GM12878 (cell line): Measurements from ENCODE around the gene NOP9. TPM values are rescaled to one million over a fixed set of nuclear protein-coding genes. Genes with fewer than 3 reads are reported as not detected.

Source experiments
- ATAC-seq: fragments of 200-7000 bp; cut with Tn5 transposase; 3 replicates; pipeline ENCODE4 v1.9.1; 2020; ENCODE audit warnings: mild to moderate bottlenecking, moderate library complexity
- BruUV-seq: library from RNA; stranded (reverse); fragments of 400-500 nt; replicated peaks from 2 replicates; lab custom pipeline; 2021; lab: Mats Ljungman, UMichigan
- CTCF ChIA-PET: fragments of 300-600 bp; sonication (Branson Sonifier 250); formaldehyde crosslinking; extraction: SDS; loops from one replicate; lab custom pipeline; 2021; ENCODE audit warnings: inconsistent platforms; lab: Yijun Ruan, JAX
- POLR2A ChIA-PET: fragments of 350-600 bp; formaldehyde crosslinking; extraction: SDS; loops from one replicate; lab custom pipeline; 2021; ENCODE audit warnings: inconsistent platforms; lab: Charles Lee
- RAD21 ChIA-PET: fragments of 300-600 bp; sonication (Branson Sonifier 250); formaldehyde crosslinking; loops from one replicate; lab custom pipeline; 2023; ENCODE audit warnings: antibody characterized with exemption; ENCODE audit not compliant: unreplicated experiment; lab: Charles Lee
- SMC1A ChIA-PET: fragments of 300-600 bp; sonication (Branson Sonifier 250); formaldehyde crosslinking; loops from one replicate; lab custom pipeline; 2023; ENCODE audit not compliant: unreplicated experiment, uncharacterized antibody; lab: Charles Lee
- DNase-seq: peaks from one replicate; pipeline ENCODE4 v3.0.0-alpha.2; 2011; ENCODE audit warnings: low read depth, low spot score
- FAIRE-seq: peaks from 3 replicates; lab custom pipeline; 2011; peaks lifted over from hg19 to GRCh38; lab: Jason Lieb, UNC
- H2AFZ ChIP-seq: 2 replicates; pipeline ENCODE4 v1.6.0; 2011; ENCODE audit warnings: low read depth, low read length, control low read depth; ENCODE audit not compliant: control insufficient read depth
- H3K27ac ChIP-seq: 2 replicates; pipeline ENCODE4 v1.5.1; 2011; ENCODE audit warnings: control low read depth; ENCODE audit not compliant: control insufficient read depth, insufficient read depth
- H3K27me3 ChIP-seq, 2 experiments: replicated peaks in 1 of 2; 2 replicates each; pipeline versions ENCODE4 v1.6.0 to v1.6.1; 2011; ENCODE audit warnings: low read length in 1 of 2; ENCODE audit not compliant: control insufficient read depth in 2 of 2, insufficient read depth in 2 of 2
- H3K36me3 ChIP-seq, 2 experiments: 2 replicates each; pipeline ENCODE4 v1.5.1; 2011; ENCODE audit warnings: low read length in 1 of 2; ENCODE audit not compliant: control insufficient read depth in 2 of 2, insufficient read depth in 2 of 2
- H3K4me1 ChIP-seq: 2 replicates; pipeline ENCODE4 v1.6.1; 2011; ENCODE audit warnings: mild to moderate bottlenecking, low read length, moderate library complexity, mixed read lengths; ENCODE audit not compliant: control insufficient read depth, insufficient read depth
- H3K4me2 ChIP-seq: 2 replicates; pipeline ENCODE4 v1.6.0; 2011; ENCODE audit warnings: control low read depth; ENCODE audit not compliant: control insufficient read depth, insufficient read depth
- H3K4me3 ChIP-seq: fragments of 200-600 bp; sonication (generic); 2 replicates; pipeline ENCODE4 v1.5.1; 2016
- H3K79me2 ChIP-seq: 2 replicates; pipeline ENCODE4 v1.6.0; 2011; ENCODE audit warnings: low read length; ENCODE audit not compliant: control insufficient read depth, insufficient read depth
- H3K9ac ChIP-seq: 2 replicates; pipeline ENCODE4 v1.8.0; 2011; ENCODE audit warnings: low read length, control low read depth, mixed read lengths; ENCODE audit not compliant: control insufficient read depth, insufficient read depth
- H3K9me3 ChIP-seq: replicated peaks from 3 replicates; pipeline ENCODE4 v1.5.1; 2011; ENCODE audit warnings: mild to moderate bottlenecking, low read length; ENCODE audit not compliant: control insufficient read depth, insufficient read depth
- H4K20me1 ChIP-seq: 2 replicates; pipeline ENCODE4 v1.6.0; 2011; ENCODE audit not compliant: control insufficient read depth, insufficient read depth
- CHD1 ChIP-seq: IDR thresholded peaks from 2 replicates; pipeline ENCODE4 v1.6.1; 2012; ENCODE audit warnings: low read depth, low read length, improper control_type of control experiment
- IRF4 ChIP-seq: IDR thresholded peaks from 2 replicates; pipeline ENCODE4 v1.6.1; 2011; ENCODE audit warnings: low read depth, low read length
- PAX8 ChIP-seq: fragments of 450-650 bp; IDR thresholded peaks from 2 replicates; pipeline ENCODE4 v1.6.1; 2017; ENCODE audit warnings: mild to moderate bottlenecking, moderate library complexity
- SRF ChIP-seq, 2 experiments: IDR thresholded peaks; 2 replicates each; pipeline ENCODE4 v1.6.1; 2011; ENCODE audit warnings: low read depth in 2 of 2, low read length in 2 of 2, mild to moderate bottlenecking in 1 of 2, moderate library complexity in 1 of 2
- TCF3 ChIP-seq: IDR thresholded peaks from 2 replicates; pipeline ENCODE4 v1.6.1; 2012; ENCODE audit warnings: low read depth, mild to moderate bottlenecking, low read length, borderline replicate concordance; ENCODE audit not compliant: insufficient read depth
- ZNF384 ChIP-seq: IDR thresholded peaks from 2 replicates; pipeline ENCODE4 v1.6.1; 2012; ENCODE audit warnings: low read depth, mild to moderate bottlenecking, low read length, improper control_type of control experiment, borderline replicate concordance
- WGBS: methylation state at CpG from one replicate; pipeline ENCODE4 v1.1.6; 2016; ENCODE audit warnings: low lambda C conversion rate; ENCODE audit not compliant: insufficient replicate concordance, insufficient coverage; ENCODE audit errors: missing lambda C conversion rate; 5-methylcytosine and 5-hydroxymethylcytosine counted together
- in situ Hi-C: fragments of 300-500 bp; cut with MboI; formaldehyde crosslinking; loops from 9 replicates; pipeline ENCODE4 v1.14.3; 2018; ENCODE audit warnings: mixed read lengths
- intact Hi-C: fragments of 100-400 bp; cut with micrococcal nuclease; formaldehyde crosslinking; loops from one replicate; pipeline ENCODE4 v1.14.2; 2022; ENCODE audit not compliant: unreplicated experiment
- polyA plus RNA-seq, 11 experiments: library from polyadenylated mRNA; depleted of rRNA in 4 of 11; unstranded in 6 of 11; stranded (reverse) in 5 of 11; fragments of >200 nt; fragmentation: Nextera tagmentation in 4 of 11; fragmentation: Illumina TruSeq in 1 of 11; extraction: Ambion mirVana in 4 of 11; extraction: Trizol in 1 of 11; gene quantifications; 1 replicate in 1 of 11; 2 replicates in 10 of 11; pipeline versions ENCODE4 v1.2.1 to v1.2.3, GENCODE V29; 2011 to 2016; ENCODE audit warnings: inconsistent platforms in 2 of 11, missing spikeins in 2 of 11, low read depth in 1 of 11
- total RNA-seq, 4 experiments: library from RNA; depleted of rRNA in 3 of 4; stranded (reverse); fragments of >200 nt in 3 of 4; fragmentation: Illumina TruSeq in 1 of 4; extraction: Trizol in 1 of 4; gene quantifications; 2 replicates each; pipeline versions ENCODE4 v1.2.1 to v1.2.3, GENCODE V29; 2013 to 2021
- TF ChIP-seq, protein P1 (sequence below): fragments of 450-650 bp; formaldehyde crosslinking; IDR thresholded peaks from 2 replicates; pipeline ENCODE4 v1.4.0; 2022; ENCODE audit warnings: mild to moderate bottlenecking, moderate library complexity

The NOP9 gene
- total and polyA plus RNA-seq, 10 of the 15 experiments (the other 5 are each of a cell fraction or from before 2014, with no cell fraction given): 2.4 to 43.9 (median 20.3) TPM

- TF ChIP-seq, protein P1, sequence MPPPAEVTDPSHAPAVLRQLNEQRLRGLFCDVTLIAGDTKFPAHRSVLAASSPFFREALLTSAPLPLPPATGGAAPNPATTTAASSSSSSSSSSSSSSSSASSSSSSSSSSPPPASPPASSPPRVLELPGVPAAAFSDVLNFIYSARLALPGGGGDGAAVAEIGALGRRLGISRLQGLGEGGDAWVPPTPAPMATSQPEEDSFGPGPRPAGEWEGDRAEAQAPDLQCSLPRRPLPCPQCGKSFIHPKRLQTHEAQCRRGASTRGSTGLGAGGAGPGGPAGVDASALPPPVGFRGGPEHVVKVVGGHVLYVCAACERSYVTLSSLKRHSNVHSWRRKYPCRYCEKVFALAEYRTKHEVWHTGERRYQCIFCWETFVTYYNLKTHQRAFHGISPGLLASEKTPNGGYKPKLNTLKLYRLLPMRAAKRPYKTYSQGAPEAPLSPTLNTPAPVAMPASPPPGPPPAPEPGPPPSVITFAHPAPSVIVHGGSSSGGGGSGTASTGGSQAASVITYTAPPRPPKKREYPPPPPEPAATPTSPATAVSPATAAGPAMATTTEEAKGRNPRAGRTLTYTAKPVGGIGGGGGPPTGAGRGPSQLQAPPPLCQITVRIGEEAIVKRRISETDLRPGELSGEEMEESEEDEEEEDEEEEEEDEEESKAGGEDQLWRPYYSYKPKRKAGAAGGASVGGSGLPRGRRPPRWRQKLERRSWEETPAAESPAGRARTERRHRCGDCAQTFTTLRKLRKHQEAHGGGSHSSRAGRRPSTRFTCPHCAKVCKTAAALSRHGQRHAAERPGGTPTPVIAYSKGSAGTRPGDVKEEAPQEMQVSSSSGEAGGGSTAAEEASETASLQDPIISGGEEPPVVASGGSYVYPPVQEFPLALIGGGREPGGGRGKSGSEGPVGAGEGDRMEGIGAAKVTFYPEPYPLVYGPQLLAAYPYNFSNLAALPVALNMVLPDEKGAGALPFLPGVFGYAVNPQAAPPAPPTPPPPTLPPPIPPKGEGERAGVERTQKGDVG: no peak
- TF ChIP-seq SRF (IDR thresholded peaks at IDR 0.05; ENCODE audit: low read depth in 2 of 2, low read length in 2 of 2): no peak
- TF ChIP-seq ZNF384: no peak
- no peak for TF ChIP-seq IRF4
- TF ChIP-seq CHD1: no peak
- TF ChIP-seq PAX8: no peak
Measured at GRCh38 chr14:24254630-24255392, 44.8 kb upstream of the NOP9 start (continued).

- no peak overlapping the region for H3K4me3 ChIP-seq
- intact Hi-C loops (no loop called here), in situ Hi-C loops (no loop called here)
- peaks cover 7% of the 10 kb centered on the region for H3K4me1 ChIP-seq
- ATAC-seq: no peak
- no peaks in the 10 kb centered on the region for H3K79me2 ChIP-seq
- peaks cover 0 to 3% of the 10 kb centered on the region in 2 experiments; a peak in 2 of 4 replicates for H3K36me3 ChIP-seq
- no peak for TF ChIP-seq TCF3
- TF ChIP-seq, all 136 proteins: peak for 0
- no peak for FAIRE-seq
- SMC1A ChIA-PET: no interaction called here
- RAD21 ChIA-PET: no interaction called here
- H3K27ac ChIP-seq: no peak overlapping the region
- H3K9me3 ChIP-seq: no peaks in the 10 kb centered on the region
- CTCF ChIA-PET: interaction anchor here (1.8 kb wide), 1 partner anchor 15 kb away, joined by 8 read pairs; no protein-coding TSS in a partner anchor
- H3K9ac ChIP-seq: no peak overlapping the region
- POLR2A ChIA-PET: no interaction called here
- no peak overlapping the region for H3K4me2 ChIP-seq
- DNase-seq: no peak
- no TSS peak for BruUV-seq
- H3K27me3 ChIP-seq: no peaks in the 10 kb centered on the region
- H2AFZ ChIP-seq: no peak overlapping the region
- 85% methylated on average over 8 of the region's 8 CpGs for WGBS
- no peaks in the 10 kb centered on the region for H4K20me1 ChIP-seq
Measured at GRCh38 chr14:24255438-24255837, 44.2 kb upstream of the NOP9 start.
